Measurements from ENCODE around the gene CPXM2.

The CPXM2 gene

DNA sequence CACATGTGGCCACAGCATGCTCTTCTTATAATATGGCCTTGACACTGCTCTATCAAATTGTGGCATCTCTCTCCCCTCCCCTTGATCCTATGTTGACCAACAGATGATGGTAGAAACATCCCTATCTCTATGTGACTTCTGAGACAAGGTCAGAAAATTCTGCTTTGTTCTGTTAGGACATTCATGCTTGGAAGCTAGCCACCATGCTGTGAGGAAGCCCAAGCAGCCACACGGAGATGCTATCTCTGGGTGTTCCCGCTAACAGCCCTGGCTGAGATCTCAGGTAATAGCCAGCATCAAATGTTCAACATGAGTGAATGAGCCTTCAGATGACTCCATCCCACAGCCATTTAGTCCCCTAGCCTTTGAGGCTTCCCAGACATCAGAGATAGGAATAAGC is 36.8 kb upstream of the CPXM2 start:
- no peaks in the 10 kb centered on the region for H3K36me3 ChIP-seq (ENCODE audit: insufficient read depth)
- H3K27ac ChIP-seq: no peak overlapping the region

GRCh38 chr10:123926401-123927264 is 35.0 kb upstream of the CPXM2 start:
- Histone ChIP-seq H3K4me1 (ENCODE audit: low read depth, poor library complexity, severe bottlenecking) (peaks cover 17% of the 10 kb centered on the region), H4K20me1 (ENCODE audit: insufficient read depth) (no peaks in the 10 kb centered on the region), H3K79me2 (ENCODE audit: insufficient read depth, low read depth) (no peaks in the 10 kb centered on the region), H3K27ac (peak overlapping the region; percentile 38; the same call in 1 of the 2 replicates), H3K27me3 (ENCODE audit: insufficient read depth, low read depth) (no peaks in the 10 kb centered on the region), H3K36me3 (ENCODE audit: insufficient read depth) (no peaks in the 10 kb centered on the region), H2AFZ (ENCODE audit: low read depth) (peak overlapping the region; percentile 51), H3K4me2 (peak overlapping the region; percentile 34; the same call in 1 of the 2 replicates), H3K4me3 (IDR thresholded peaks at IDR 0.05; ENCODE audit: insufficient read depth, low read depth, low read length) (no peak overlapping the region), H3K9ac (no peak overlapping the region; the same call in 1 of the 2 replicates)
- TF ChIP-seq, protein P1, sequence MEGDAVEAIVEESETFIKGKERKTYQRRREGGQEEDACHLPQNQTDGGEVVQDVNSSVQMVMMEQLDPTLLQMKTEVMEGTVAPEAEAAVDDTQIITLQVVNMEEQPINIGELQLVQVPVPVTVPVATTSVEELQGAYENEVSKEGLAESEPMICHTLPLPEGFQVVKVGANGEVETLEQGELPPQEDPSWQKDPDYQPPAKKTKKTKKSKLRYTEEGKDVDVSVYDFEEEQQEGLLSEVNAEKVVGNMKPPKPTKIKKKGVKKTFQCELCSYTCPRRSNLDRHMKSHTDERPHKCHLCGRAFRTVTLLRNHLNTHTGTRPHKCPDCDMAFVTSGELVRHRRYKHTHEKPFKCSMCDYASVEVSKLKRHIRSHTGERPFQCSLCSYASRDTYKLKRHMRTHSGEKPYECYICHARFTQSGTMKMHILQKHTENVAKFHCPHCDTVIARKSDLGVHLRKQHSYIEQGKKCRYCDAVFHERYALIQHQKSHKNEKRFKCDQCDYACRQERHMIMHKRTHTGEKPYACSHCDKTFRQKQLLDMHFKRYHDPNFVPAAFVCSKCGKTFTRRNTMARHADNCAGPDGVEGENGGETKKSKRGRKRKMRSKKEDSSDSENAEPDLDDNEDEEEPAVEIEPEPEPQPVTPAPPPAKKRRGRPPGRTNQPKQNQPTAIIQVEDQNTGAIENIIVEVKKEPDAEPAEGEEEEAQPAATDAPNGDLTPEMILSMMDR (conservative IDR thresholded peaks at IDR 0.05; ENCODE audit: low read depth, low read length): no peak

More for the DNA sequence above, 36.8 kb upstream of the CPXM2 start:
- Histone ChIP-seq H4K20me1 (ENCODE audit: insufficient read depth) (no peaks in the 10 kb centered on the region), H3K27me3 (ENCODE audit: insufficient read depth, low read depth) (no peaks in the 10 kb centered on the region), H3K4me1 (ENCODE audit: low read depth, poor library complexity, severe bottlenecking) (peaks cover 17% of the 10 kb centered on the region), H3K9ac (no peak overlapping the region), H3K79me2 (ENCODE audit: insufficient read depth, low read depth) (no peaks in the 10 kb centered on the region), H2AFZ (ENCODE audit: low read depth) (no peak overlapping the region), H3K4me2 (no peak overlapping the region), H3K4me3 (IDR thresholded peaks at IDR 0.05; ENCODE audit: insufficient read depth, low read depth, low read length) (no peak overlapping the region)
- TF ChIP-seq, protein P1 (conservative IDR thresholded peaks at IDR 0.05; ENCODE audit: low read depth, low read length): no peak

- Histone ChIP-seq H3K4me1 (ENCODE audit: low read depth, poor library complexity, severe bottlenecking) (peaks cover 10% of the 10 kb centered on the region), H3K4me3 (IDR thresholded peaks at IDR 0.05; ENCODE audit: insufficient read depth, low read depth, low read length) (no peak overlapping the region), H3K79me2 (ENCODE audit: insufficient read depth, low read depth) (no peaks in the 10 kb centered on the region), H4K20me1 (ENCODE audit: insufficient read depth) (no peaks in the 10 kb centered on the region), H3K36me3 (ENCODE audit: insufficient read depth) (no peaks in the 10 kb centered on the region), H3K27ac (no peak overlapping the region), H2AFZ (ENCODE audit: low read depth) (no peak overlapping the region), H3K4me2 (no peak overlapping the region), H3K27me3 (ENCODE audit: insufficient read depth, low read depth) (no peaks in the 10 kb centered on the region), H3K9ac (no peak overlapping the region)
- TF ChIP-seq, protein P1 (conservative IDR thresholded peaks at IDR 0.05; ENCODE audit: low read depth, low read length): no peak
These were observed 30.5 kb upstream of the CPXM2 start for GRCh38 chr10:123922126-123922525.

DNA sequence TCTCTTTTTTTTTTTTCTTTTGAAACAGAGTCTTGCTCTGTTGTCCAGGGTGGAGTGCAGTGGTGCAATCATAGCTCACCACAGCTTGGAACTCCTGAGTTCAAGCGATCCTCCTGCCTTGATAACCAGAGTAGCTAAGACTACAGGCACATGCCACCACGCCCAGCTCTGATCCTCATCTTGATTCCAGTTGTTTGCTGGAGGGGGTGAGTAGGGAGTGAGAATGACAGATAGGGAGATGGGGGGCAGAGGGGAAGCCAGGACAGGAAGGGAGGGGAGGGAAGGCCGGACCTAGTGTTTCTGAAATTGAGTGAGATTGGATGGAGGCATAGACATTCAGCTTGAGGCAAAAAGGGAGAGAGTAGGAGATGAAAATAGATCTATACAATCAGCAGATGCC is 25.2 kb upstream of the CPXM2 start:
- Histone ChIP-seq H3K9ac (no peak overlapping the region), H3K4me1 (ENCODE audit: low read depth, poor library complexity, severe bottlenecking) (no peaks in the 10 kb centered on the region), H2AFZ (ENCODE audit: low read depth) (no peak overlapping the region), H3K4me3 (IDR thresholded peaks at IDR 0.05; ENCODE audit: insufficient read depth, low read depth, low read length) (no peak overlapping the region), H4K20me1 (ENCODE audit: insufficient read depth) (no peaks in the 10 kb centered on the region), H3K4me2 (no peak overlapping the region), H3K27ac (no peak overlapping the region), H3K79me2 (ENCODE audit: insufficient read depth, low read depth) (no peaks in the 10 kb centered on the region), H3K36me3 (ENCODE audit: insufficient read depth) (no peaks in the 10 kb centered on the region), H3K27me3 (ENCODE audit: insufficient read depth, low read depth) (no peaks in the 10 kb centered on the region)
- TF ChIP-seq, protein P1 (conservative IDR thresholded peaks at IDR 0.05; ENCODE audit: low read depth, low read length): no peak

Data from KMS-11 (cell line).